Fibroblast of mammary gland (primary cell): ENCODE data around the gene VPS8.

Source experiments
- DNase-seq: peaks from one replicate; pipeline ENCODE4 v3.0.0-alpha.2; 2010; ENCODE audit warnings: low read depth
- H3K4me3 ChIP-seq: 2 replicates; pipeline ENCODE4 v1.5.1; 2011; ENCODE audit warnings: low read depth, mild to moderate bottlenecking, low read length, moderate library complexity; ENCODE audit not compliant: control insufficient read depth
- CTCF ChIP-seq: conservative IDR thresholded peaks from 2 replicates; pipeline ENCODE4 v1.5.1; 2011; ENCODE audit warnings: low read depth, low read length, inconsistent platforms; ENCODE audit not compliant: control insufficient read depth, insufficient read depth

VPS8 gene

DNA sequence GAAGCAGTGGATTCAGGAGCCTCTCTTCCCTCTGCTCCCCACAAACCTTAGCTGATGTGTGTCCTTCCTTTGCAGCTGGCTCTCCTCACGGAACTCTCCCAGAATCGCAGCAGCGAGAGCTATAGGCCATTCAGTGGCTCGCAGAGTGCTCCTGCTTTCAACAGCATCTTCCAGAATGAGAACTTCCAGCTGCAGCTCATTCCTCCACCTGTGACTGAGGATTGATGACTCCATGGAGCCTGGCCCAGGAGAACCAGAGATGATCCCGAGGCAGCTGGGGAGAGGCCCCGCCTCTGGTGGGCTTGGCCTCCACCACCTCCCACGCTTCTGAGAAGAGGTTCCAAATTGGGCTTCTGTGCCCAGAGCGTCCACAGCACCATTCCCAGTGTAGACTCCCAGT is 239.8 kb downstream of the VPS8 start:
- no peak for TF ChIP-seq CTCF
- H3K4me3 ChIP-seq = no peak overlapping the region
- no peak for DNase-seq

DNA sequence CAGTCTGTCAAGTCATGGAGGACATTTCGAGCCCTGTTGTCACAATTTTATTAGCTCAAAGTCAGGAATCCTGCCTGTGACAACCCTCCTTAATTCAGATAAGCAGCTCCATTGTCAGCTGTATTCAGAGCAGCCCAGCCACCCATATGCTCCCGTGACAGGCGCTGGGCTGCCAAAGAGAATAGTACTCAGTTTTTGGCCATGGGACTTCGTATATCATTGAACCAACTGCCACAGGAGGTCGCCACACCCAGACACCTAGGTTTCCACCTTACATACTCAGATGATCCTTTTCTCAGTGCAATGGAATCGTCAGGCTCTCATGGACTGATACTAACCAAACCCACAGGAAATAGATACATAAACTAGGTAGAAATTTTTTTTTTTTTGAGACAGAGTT is 240.7 kb downstream of the VPS8 start:
- no peak for TF ChIP-seq CTCF
- H3K4me3 ChIP-seq = no peak overlapping the region
- DNase-seq = no peak

GRCh38 chr3:185056908-185057307 is 244.9 kb downstream of the VPS8 start:
- no peak for DNase-seq
- no peak overlapping the region for H3K4me3 ChIP-seq
- TF ChIP-seq CTCF = no peak

- no peak for TF ChIP-seq CTCF
- DNase-seq = no peak
- H3K4me3 ChIP-seq = no peak overlapping the region
Measured at GRCh38 chr3:185057829-185058228, 245.9 kb downstream of the VPS8 start.

- no peak for TF ChIP-seq CTCF
- DNase-seq = no peak
Measured at GRCh38 chr3:185058796-185059195, 246.8 kb downstream of the VPS8 start.

GRCh38 chr3:185059766-185060165 is 247.8 kb downstream of the VPS8 start:
- no peak overlapping the region for H3K4me3 ChIP-seq
- TF ChIP-seq CTCF = no peak
- DNase-seq = no peak

More at GRCh38 chr3:185058796-185059195, 246.8 kb downstream of the VPS8 start:
- no peak overlapping the region for H3K4me3 ChIP-seq

GRCh38 chr3:185060655-185061054 is 248.7 kb downstream of the VPS8 start:
- no peak for DNase-seq
- H3K4me3 ChIP-seq = no peak overlapping the region
- TF ChIP-seq CTCF = no peak
